IMR-90 (cell line): Measurements from ENCODE around the gene FBXL7. TPM values are rescaled to one million over a fixed set of nuclear protein-coding genes. Genes with fewer than 3 reads are reported as not detected.

ENCODE experiments used
- ATAC-seq: fragments of 200-7000 bp; cut with Tn5 transposase; 2 replicates; pipeline ENCODE4 v1.9.1; 2020; ENCODE audit warnings: low read depth, mild to moderate bottlenecking, moderate library complexity
- BruUV-seq: library from RNA; stranded (reverse); fragments of 400-500 nt; replicated peaks from 2 replicates; lab custom pipeline; 2021; lab: Mats Ljungman, UMichigan
- CTCF ChIA-PET: fragments of 300-600 bp; formaldehyde crosslinking; extraction: SDS; loops from one replicate; lab custom pipeline; 2021; ENCODE audit warnings: antibody characterized with exemption; lab: Yijun Ruan, JAX
- POLR2A ChIA-PET: fragments of 300-600 bp; sonication (Branson Sonifier 250); formaldehyde crosslinking; loops from one replicate; lab custom pipeline; 2022; ENCODE audit warnings: antibody characterized with exemption; ENCODE audit not compliant: unreplicated experiment; lab: Charles Lee
- DNase-seq: peaks from one replicate; pipeline ENCODE4 v3.0.0; 2013
- H2AFZ ChIP-seq: replicated peaks from 2 replicates; pipeline ENCODE3; 2013; ENCODE audit warnings: low read length, mild to moderate bottlenecking; ENCODE audit not compliant: poor library complexity
- H2AK5ac ChIP-seq: 2 replicates; pipeline ENCODE4 v1.6.1; 2013; ENCODE audit warnings: low read depth, low read length, inconsistent platforms
- H2AK9ac ChIP-seq: replicated peaks from 2 replicates; pipeline ENCODE3; 2013; ENCODE audit warnings: mild to moderate bottlenecking, low read depth, low read length, moderate library complexity; ENCODE audit not compliant: poor library complexity
- H2BK120ac ChIP-seq: 2 replicates; pipeline ENCODE4 v1.6.1; 2013; ENCODE audit warnings: low read depth, low read length, inconsistent platforms
- H2BK15ac ChIP-seq: 3 replicates; pipeline ENCODE4 v1.6.1; 2013; ENCODE audit warnings: low read depth, low read length, inconsistent platforms
- H2BK20ac ChIP-seq: 2 replicates; pipeline ENCODE4 v1.6.1; 2013; ENCODE audit warnings: low read depth, mild to moderate bottlenecking, inconsistent platforms, low read length, moderate library complexity
- H2BK5ac ChIP-seq: 2 replicates; pipeline ENCODE4 v1.6.1; 2013; ENCODE audit warnings: mild to moderate bottlenecking, low read depth, low read length, inconsistent platforms; ENCODE audit not compliant: poor library complexity, severe bottlenecking
- H3K14ac ChIP-seq: replicated peaks from 2 replicates; pipeline ENCODE4 v1.6.1; 2013; ENCODE audit warnings: low read depth, low read length, inconsistent platforms
- H3K18ac ChIP-seq: 2 replicates; pipeline ENCODE4 v1.6.1; 2013; ENCODE audit warnings: low read depth, low read length, control low read depth
- H3K23ac ChIP-seq: 2 replicates; pipeline ENCODE4 v1.6.1; 2013; ENCODE audit warnings: low read depth, low read length, inconsistent platforms
- H3K27ac ChIP-seq: 2 replicates; pipeline ENCODE4 v1.5.1; 2013; ENCODE audit warnings: mild to moderate bottlenecking, control low read depth, low read length; ENCODE audit not compliant: insufficient read depth
- H3K27me3 ChIP-seq: 2 replicates; pipeline ENCODE4 v1.6.1; 2013; ENCODE audit warnings: low read length; ENCODE audit not compliant: control insufficient read depth, insufficient read depth
- H3K36me3 ChIP-seq: 2 replicates; pipeline ENCODE4 v1.6.1; 2013; ENCODE audit warnings: low read length, mixed read lengths; ENCODE audit not compliant: control insufficient read depth, insufficient read depth
- H3K4ac ChIP-seq: 2 replicates; pipeline ENCODE4 v1.6.1; 2013; ENCODE audit warnings: low read depth, low read length, inconsistent platforms
- H3K4me1 ChIP-seq: 2 replicates; pipeline ENCODE4 v1.6.1; 2013; ENCODE audit warnings: low read length, mixed read lengths; ENCODE audit not compliant: control insufficient read depth, insufficient read depth
- H3K4me2 ChIP-seq: 2 replicates; pipeline ENCODE4 v1.6.1; 2013; ENCODE audit warnings: low read depth, mild to moderate bottlenecking, control low read depth, low read length, moderate library complexity
- H3K4me3 ChIP-seq: 2 replicates; pipeline ENCODE4 v1.5.1; 2013; ENCODE audit warnings: low read depth, mild to moderate bottlenecking, control low read depth, low read length, moderate library complexity; ENCODE audit not compliant: insufficient read depth
- H3K56ac ChIP-seq: 2 replicates; pipeline ENCODE4 v1.6.1; 2013; ENCODE audit warnings: low read length, inconsistent platforms; ENCODE audit not compliant: insufficient read depth; ENCODE audit errors: extremely low read depth
- H3K79me1 ChIP-seq, 2 experiments: 2 replicates each; pipeline ENCODE4 v1.6.1; 2013; ENCODE audit warnings: low read length in 2 of 2, inconsistent platforms in 1 of 2, low read depth in 1 of 2
- H3K9ac ChIP-seq: 2 replicates; pipeline ENCODE4 v1.6.1; 2013; ENCODE audit warnings: low read depth, low read length, control low read depth
- H3K9me1 ChIP-seq: 2 replicates; pipeline ENCODE4 v1.6.1; 2013; ENCODE audit warnings: low read length, inconsistent platforms; ENCODE audit not compliant: insufficient read depth
- H3K9me3 ChIP-seq: 2 replicates; pipeline ENCODE4 v1.6.1; 2013; ENCODE audit warnings: low read length; ENCODE audit not compliant: control insufficient read depth, insufficient read depth
- H4K20me1 ChIP-seq: 2 replicates; pipeline ENCODE4 v1.6.1; 2013; ENCODE audit warnings: low read length, inconsistent platforms; ENCODE audit not compliant: insufficient read depth
- H4K5ac ChIP-seq: 2 replicates; pipeline ENCODE4 v1.6.1; 2013; ENCODE audit warnings: mild to moderate bottlenecking, low read depth, low read length, control low read depth
- H4K8ac ChIP-seq, 2 experiments: 2 replicates each; pipeline ENCODE4 v1.6.1; 2013; ENCODE audit warnings: low read depth in 2 of 2, low read length in 2 of 2, control low read depth in 1 of 2, inconsistent platforms in 1 of 2
- H4K91ac ChIP-seq: 2 replicates; pipeline ENCODE4 v1.6.1; 2013; ENCODE audit warnings: low read depth, low read length, inconsistent platforms; ENCODE audit not compliant: insufficient read depth
- CEBPB ChIP-seq: IDR thresholded peaks from 2 replicates; pipeline ENCODE4 v1.6.1; 2012; ENCODE audit warnings: low read depth, low read length, improper control_type of control experiment
- FOS ChIP-seq: fragments of 150-350 bp; IDR thresholded peaks from 2 replicates; pipeline ENCODE4 v1.6.1; 2016; ENCODE audit warnings: low read depth, low read length
- RFX5 ChIP-seq: IDR thresholded peaks from 2 replicates; pipeline ENCODE4 v1.8.0; 2012; ENCODE audit warnings: low read depth, mild to moderate bottlenecking, low read length, moderate library complexity
- WGBS, 2 experiments: methylation state at CpG; one replicate each; pipeline versions ENCODE4 v1.1.5 to v1.1.7; 2013; ENCODE audit warnings: missing lambda C conversion rate in 2 of 2; ENCODE audit not compliant: insufficient read length in 1 of 2; ENCODE audit errors: extremely low coverage in 2 of 2; 5-methylcytosine and 5-hydroxymethylcytosine counted together
- dilution Hi-C: fragments of 300-500 bp; cut with HindIII; formaldehyde crosslinking; loops from one replicate; pipeline ENCODE4 v1.14.3; 2018; ENCODE audit warnings: low sequenced_read_pairs; ENCODE audit not compliant: unreplicated experiment
- in situ Hi-C: fragments of 300-500 bp; cut with MboI; formaldehyde crosslinking; loops from 3 replicates; pipeline ENCODE4 v1.14.3; 2019; ENCODE audit warnings: low sequenced_read_pairs, inconsistent platforms, mixed read lengths
- intact Hi-C: fragments of 100-400 bp; cut with micrococcal nuclease; formaldehyde crosslinking; loops from 2 replicates; pipeline ENCODE4 v1.10.0; 2022
- polyA plus RNA-seq, 3 experiments: library from polyadenylated mRNA; depleted of rRNA; stranded (reverse); fragments of >200 nt; gene quantifications; 2 replicates each; pipeline ENCODE4 v1.2.3, GENCODE V29; 2012; ENCODE audit warnings: low replicate concordance in 1 of 3
- total RNA-seq: library from RNA; depleted of rRNA; stranded (reverse); fragments of >200 nt; gene quantifications from 2 replicates; pipeline ENCODE4 v1.2.3, GENCODE V29; 2012
- TF ChIP-seq, protein P1 (sequence below): conservative IDR thresholded peaks from 2 replicates; pipeline ENCODE4 v1.5.1; 2012; ENCODE audit warnings: mild to moderate bottlenecking, low read depth, low read length, improper control_type of control experiment

FBXL7 gene
- total and polyA plus RNA-seq, 2 of the 4 experiments (the other 2 are of a cell fraction): 4.1 to 10.2 TPM

DNA sequence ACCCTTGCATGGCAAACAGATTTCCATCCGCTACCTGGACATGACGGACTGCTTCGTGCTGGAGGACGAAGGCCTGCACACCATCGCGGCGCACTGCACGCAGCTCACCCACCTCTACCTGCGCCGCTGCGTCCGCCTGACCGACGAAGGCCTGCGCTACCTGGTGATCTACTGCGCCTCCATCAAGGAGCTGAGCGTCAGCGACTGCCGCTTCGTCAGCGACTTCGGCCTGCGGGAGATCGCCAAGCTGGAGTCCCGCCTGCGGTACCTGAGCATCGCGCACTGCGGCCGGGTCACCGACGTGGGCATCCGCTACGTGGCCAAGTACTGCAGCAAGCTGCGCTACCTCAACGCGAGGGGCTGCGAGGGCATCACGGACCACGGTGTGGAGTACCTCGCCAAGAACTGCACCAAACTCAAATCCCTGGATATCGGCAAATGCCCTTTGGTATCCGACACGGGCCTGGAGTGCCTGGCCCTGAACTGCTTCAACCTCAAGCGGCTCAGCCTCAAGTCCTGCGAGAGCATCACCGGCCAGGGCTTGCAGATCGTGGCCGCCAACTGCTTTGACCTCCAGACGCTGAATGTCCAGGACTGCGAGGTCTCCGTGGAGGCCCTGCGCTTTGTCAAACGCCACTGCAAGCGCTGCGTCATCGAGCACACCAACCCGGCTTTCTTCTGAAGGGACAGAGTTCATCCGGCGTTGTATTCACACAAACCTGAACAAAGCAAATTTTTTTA, 436.7 kb downstream of the FBXL7 start:
- no peak overlapping the region for H2BK20ac ChIP-seq
- no peak overlapping the region for H4K8ac ChIP-seq
- H2BK15ac ChIP-seq: no peak overlapping the region
- no peak overlapping the region for H2AK5ac ChIP-seq
- no peak overlapping the region for H3K23ac ChIP-seq
- 0 out of 4 replicates have a peak, but pooled peaks cover 0 to 6% of the 10 kb centered on the region in 2 experiments for H3K79me1 ChIP-seq
- intact Hi-C loops (no loop called here), in situ Hi-C loops (no loop called here), dilution Hi-C loops (no loop called here)
- TF ChIP-seq CEBPB (no peak), FOS (no peak), RFX5 (no peak)
- TF ChIP-seq, protein P1, sequence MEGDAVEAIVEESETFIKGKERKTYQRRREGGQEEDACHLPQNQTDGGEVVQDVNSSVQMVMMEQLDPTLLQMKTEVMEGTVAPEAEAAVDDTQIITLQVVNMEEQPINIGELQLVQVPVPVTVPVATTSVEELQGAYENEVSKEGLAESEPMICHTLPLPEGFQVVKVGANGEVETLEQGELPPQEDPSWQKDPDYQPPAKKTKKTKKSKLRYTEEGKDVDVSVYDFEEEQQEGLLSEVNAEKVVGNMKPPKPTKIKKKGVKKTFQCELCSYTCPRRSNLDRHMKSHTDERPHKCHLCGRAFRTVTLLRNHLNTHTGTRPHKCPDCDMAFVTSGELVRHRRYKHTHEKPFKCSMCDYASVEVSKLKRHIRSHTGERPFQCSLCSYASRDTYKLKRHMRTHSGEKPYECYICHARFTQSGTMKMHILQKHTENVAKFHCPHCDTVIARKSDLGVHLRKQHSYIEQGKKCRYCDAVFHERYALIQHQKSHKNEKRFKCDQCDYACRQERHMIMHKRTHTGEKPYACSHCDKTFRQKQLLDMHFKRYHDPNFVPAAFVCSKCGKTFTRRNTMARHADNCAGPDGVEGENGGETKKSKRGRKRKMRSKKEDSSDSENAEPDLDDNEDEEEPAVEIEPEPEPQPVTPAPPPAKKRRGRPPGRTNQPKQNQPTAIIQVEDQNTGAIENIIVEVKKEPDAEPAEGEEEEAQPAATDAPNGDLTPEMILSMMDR: no peak
- no peaks in the 10 kb centered on the region for H3K9me1 ChIP-seq
- no peak overlapping the region for H4K5ac ChIP-seq
- H3K36me3 ChIP-seq: peaks cover 8% of the 10 kb centered on the region
- no peak overlapping the region for H3K4me3 ChIP-seq
- H3K4ac ChIP-seq: no peak overlapping the region
- H3K18ac ChIP-seq: no peak overlapping the region
- no peaks in the 10 kb centered on the region for H3K27me3 ChIP-seq
- CTCF ChIA-PET: no interaction called here
- H2AK9ac ChIP-seq: no peak overlapping the region
- H3K27ac ChIP-seq: no peak overlapping the region
- DNase-seq (no peak), ATAC-seq (no peak)
- H4K91ac ChIP-seq: no peak overlapping the region
- POLR2A ChIA-PET: no interaction called here
- H3K4me2 ChIP-seq: no peak overlapping the region
- no peak overlapping the region for H2BK5ac ChIP-seq
- H3K9ac ChIP-seq: no peak overlapping the region
- WGBS, 2 experiments: 95% methylated on average over 47 of the region's 60 CpGs; no CpG with 5 or more reads in 1 of the 2 experiments
- no TSS peak for BruUV-seq
- peaks cover 16% of the 10 kb centered on the region for H3K4me1 ChIP-seq
- no peak overlapping the region for H2AFZ ChIP-seq
- H3K56ac ChIP-seq: no peak overlapping the region
- H4K20me1 ChIP-seq: no peaks in the 10 kb centered on the region
- H3K14ac ChIP-seq: no peak overlapping the region
- H2BK120ac ChIP-seq: no peak overlapping the region
- no peaks in the 10 kb centered on the region for H3K9me3 ChIP-seq
